ENCODE results near the gene ITGAL. TPM values are rescaled to one million over a fixed set of nuclear protein-coding genes. Genes with fewer than 3 reads are reported as not detected.
A peak's percentile ranks its signal among the peaks of the same experiment; 100 is the strongest.
"Not testable (repeated sequence)": the region's sequence is repeated elsewhere in the genome, so short reads cannot be mapped to it uniquely, and the experiment has no call there.

ITGAL gene
- total RNA-seq: 29.4 TPM

GRCh38 chr16:30472328-30472942 lies at the start of gene ITGAL:
Gene ITGAL, plus strand, starts transcription at chr16:30472742. Its CDS starts 96 bp downstream, at chr16:30472838.
- DNase-seq (ENCODE audit: low read depth in 2 of 3, low spot score in 2 of 3): peak; percentile 51 to 84 (median 63)

- no peak for DNase-seq (ENCODE audit: low read depth in 2 of 3, low spot score in 2 of 3)
These were observed 44.5 kb upstream of the ITGAL start for GRCh38 chr16:30428055-30428454.

- DNase-seq (ENCODE audit: low read depth in 2 of 3, low spot score in 2 of 3): no peak
These were observed 43.2 kb upstream of the ITGAL start for GRCh38 chr16:30429418-30429677.

- peak; percentile 97 to 100 (median 99) for DNase-seq (ENCODE audit: low read depth in 2 of 3, low spot score in 2 of 3)
These were observed 42.7 kb upstream of the ITGAL start, which contains the start of gene DCTPP1 for GRCh38 chr16:30429678-30430427. Gene DCTPP1, minus strand, starts transcription at chr16:30430030. Its CDS starts 50 bp downstream, at chr16:30429980.

GRCh38 chr16:30430428-30430970 lies 42.0 kb upstream of the ITGAL start:
- DNase-seq (ENCODE audit: low read depth in 2 of 3, low spot score in 2 of 3): no peak

- no peak for DNase-seq (ENCODE audit: low read depth in 2 of 3, low spot score in 2 of 3)
These were observed 37.7 kb upstream of the ITGAL start for GRCh38 chr16:30434852-30435251.

- no peak for DNase-seq (ENCODE audit: low read depth in 2 of 3, low spot score in 2 of 3)
These were observed 35.0 kb upstream of the ITGAL start for GRCh38 chr16:30437511-30438046.

GRCh38 chr16:30438835-30439234 lies 33.7 kb upstream of the ITGAL start:
- DNase-seq (ENCODE audit: low read depth in 2 of 3, low spot score in 2 of 3): no peak

GRCh38 chr16:30439720-30440348 lies 32.7 kb upstream of the ITGAL start:
- DNase-seq (ENCODE audit: low read depth in 2 of 3, low spot score in 2 of 3): peak in 1 of 3 donors; percentile 32

- no peak for DNase-seq (ENCODE audit: low read depth in 2 of 3, low spot score in 2 of 3)
These were observed 28.9 kb upstream of the ITGAL start for GRCh38 chr16:30443631-30444030.

GRCh38 chr16:30444231-30445148 lies 28.1 kb upstream of the ITGAL start:
- no peak for DNase-seq (ENCODE audit: low read depth in 2 of 3, low spot score in 2 of 3)

GRCh38 chr16:30445149-30445407 lies 27.5 kb upstream of the ITGAL start:
- no peak for DNase-seq (ENCODE audit: low read depth in 2 of 3, low spot score in 2 of 3)

- peak; percentile 81 to 98 (median 95) for DNase-seq (ENCODE audit: low read depth in 2 of 3, low spot score in 2 of 3)
These were observed 26.9 kb upstream of the ITGAL start, which contains the start of gene SEPHS2 for GRCh38 chr16:30445408-30446202. Gene SEPHS2, minus strand, starts transcription at chr16:30445874. Its CDS starts 147 bp downstream, at chr16:30445727.

GRCh38 chr16:30446203-30446595 lies 26.3 kb upstream of the ITGAL start:
- DNase-seq (ENCODE audit: low read depth in 2 of 3, low spot score in 2 of 3): no peak

GRCh38 chr16:30447512-30448226 lies 24.9 kb upstream of the ITGAL start:
- no peak for DNase-seq (ENCODE audit: low read depth in 2 of 3, low spot score in 2 of 3)

GRCh38 chr16:30449116-30449435 lies 23.5 kb upstream of the ITGAL start:
- DNase-seq (ENCODE audit: low read depth in 2 of 3, low spot score in 2 of 3): no peak

GRCh38 chr16:30452709-30453580 lies 19.6 kb upstream of the ITGAL start:
- DNase-seq (ENCODE audit: low read depth in 2 of 3, low spot score in 2 of 3): not testable (repeated sequence)

- no peak for DNase-seq (ENCODE audit: low read depth in 2 of 3, low spot score in 2 of 3)
These were observed 16.2 kb upstream of the ITGAL start for GRCh38 chr16:30456302-30456701.

All from hematopoietic multipotent progenitor cell (in vitro differentiated cells).